WTC11 (cell line): Measurements from ENCODE around the gene MYH11. TPM values are rescaled to one million over a fixed set of nuclear protein-coding genes. Genes with fewer than 3 reads are reported as not detected.

Experiments
- ATAC-seq: fragments of 200-7000 bp; cut with Tn5 transposase; 2 replicates; pipeline ENCODE4 v1.10.0; 2021; ENCODE audit warnings: mild to moderate bottlenecking, moderate library complexity
- CTCF ChIA-PET: fragments of 300-600 bp; sonication (Branson Sonifier 250); formaldehyde crosslinking; loops from one replicate; lab custom pipeline; 2021; ENCODE audit warnings: antibody characterized with exemption; lab: Charles Lee
- POLR2A ChIA-PET: fragments of 350-600 bp; sonication (Branson Sonifier 250); formaldehyde crosslinking; loops from one replicate; lab custom pipeline; 2021; ENCODE audit warnings: antibody characterized with exemption; lab: Charles Lee
- DNase-seq: peaks from one replicate; pipeline ENCODE4 v3.0.0; 2021; ENCODE audit warnings: low spot score
- H3K27ac Mint-ChIP-seq: 2 replicates; pipeline ENCODE4 v1.8.0; 2021; ENCODE audit warnings: mixed read lengths
- H3K27me3 Mint-ChIP-seq: 2 replicates; pipeline ENCODE4 v1.8.0; 2021; ENCODE audit warnings: low read depth, mild to moderate bottlenecking, moderate library complexity, mixed read lengths
- H3K36me3 Mint-ChIP-seq: 2 replicates; pipeline ENCODE4 v1.8.0; 2021; ENCODE audit warnings: mixed read lengths
- H3K4me1 Mint-ChIP-seq: 2 replicates; pipeline ENCODE4 v1.8.0; 2022; ENCODE audit warnings: mixed read lengths
- H3K4me3 Mint-ChIP-seq: 2 replicates; pipeline ENCODE4 v1.8.0; 2021; ENCODE audit warnings: mild to moderate bottlenecking, moderate library complexity, mixed read lengths
- H3K9me3 Mint-ChIP-seq: 2 replicates; pipeline ENCODE4 v1.8.0; 2021; ENCODE audit warnings: mixed read lengths
- CBFB ChIP-seq: sonication (generic); formaldehyde crosslinking; IDR thresholded peaks from 2 replicates; pipeline ENCODE4 v1.8.1; 2022; ENCODE audit warnings: mild to moderate bottlenecking, low read depth, missing genetic modification reagents
- CREB1 ChIP-seq: sonication (generic); formaldehyde crosslinking; IDR thresholded peaks from 2 replicates; pipeline ENCODE4 v1.8.0; 2023; ENCODE audit warnings: mild to moderate bottlenecking, missing genetic modification reagents
- CREM ChIP-seq: sonication (generic); formaldehyde crosslinking; IDR thresholded peaks from 2 replicates; pipeline ENCODE4 v1.8.1; 2022; ENCODE audit warnings: mild to moderate bottlenecking, missing genetic modification reagents, moderate library complexity
- JAZF1 ChIP-seq: fragments of 250-450 bp; sonication (Bioruptor Pico); IDR thresholded peaks from 2 replicates; pipeline ENCODE4 v1.9.0; 2021; ENCODE audit warnings: moderate library complexity, mild to moderate bottlenecking, inconsistent platforms
- KAT7 ChIP-seq: sonication (generic); formaldehyde crosslinking; IDR thresholded peaks from 2 replicates; pipeline ENCODE4 v1.8.1; 2023; ENCODE audit warnings: missing genetic modification reagents, mild to moderate bottlenecking, borderline replicate concordance
- RORB ChIP-seq: fragments of 250-450 bp; sonication (Bioruptor Pico); IDR thresholded peaks from 2 replicates; pipeline ENCODE4 v1.9.0; 2021; ENCODE audit warnings: mild to moderate bottlenecking
- SOX15 ChIP-seq: fragments of 250-450 bp; sonication (Bioruptor Pico); IDR thresholded peaks from 2 replicates; pipeline ENCODE4 v1.9.0; 2021; ENCODE audit warnings: mild to moderate bottlenecking
- ZNF263 ChIP-seq: sonication (generic); formaldehyde crosslinking; IDR thresholded peaks from 2 replicates; pipeline ENCODE4 v1.8.1; 2022; ENCODE audit warnings: low read depth, mild to moderate bottlenecking, moderate library complexity, missing genetic modification reagents
- ZNF317 ChIP-seq: sonication (generic); formaldehyde crosslinking; IDR thresholded peaks from 2 replicates; pipeline ENCODE4 v1.8.1; 2023; ENCODE audit warnings: low read depth, mild to moderate bottlenecking, moderate library complexity, missing genetic modification reagents, borderline replicate concordance
- total RNA-seq: library from RNA; stranded (reverse); gene quantifications from 3 replicates; pipeline ENCODE4 v1.2.3, GENCODE V29; 2021
- TF ChIP-seq, protein P1 (sequence below): fragments of 250-450 bp; sonication (Bioruptor Pico); IDR thresholded peaks from 2 replicates; pipeline ENCODE4 v2.1.2; 2022; ENCODE audit warnings: mild to moderate bottlenecking, moderate library complexity
- TF ChIP-seq, protein P2 (sequence below): sonication (generic); formaldehyde crosslinking; IDR thresholded peaks from 2 replicates; pipeline ENCODE4 v1.8.1; 2022; ENCODE audit warnings: mild to moderate bottlenecking, missing genetic modification reagents, moderate library complexity, borderline replicate concordance
- TF ChIP-seq, protein P3 (sequence below): sonication (generic); formaldehyde crosslinking; IDR thresholded peaks from 2 replicates; pipeline ENCODE4 v1.8.0; 2022; ENCODE audit warnings: mild to moderate bottlenecking, missing genetic modification reagents
- TF ChIP-seq, protein P4 (sequence below): sonication (generic); formaldehyde crosslinking; IDR thresholded peaks from 2 replicates; pipeline ENCODE4 v1.8.1; 2022; ENCODE audit warnings: mild to moderate bottlenecking, moderate library complexity, missing genetic modification reagents
- TF ChIP-seq, protein P5 (sequence below): sonication (generic); formaldehyde crosslinking; IDR thresholded peaks from 2 replicates; pipeline ENCODE4 v1.8.0; 2022; ENCODE audit warnings: mild to moderate bottlenecking, missing genetic modification reagents
- TF ChIP-seq, protein P6 (sequence below): fragments of 250-450 bp; sonication (Bioruptor Pico); IDR thresholded peaks from 2 replicates; pipeline ENCODE4 v1.9.0; 2021; ENCODE audit warnings: mild to moderate bottlenecking
- TF ChIP-seq, protein P7 (sequence below): fragments of 200-600 bp; IDR thresholded peaks from 2 replicates; pipeline ENCODE4 v1.8.0; 2022; ENCODE audit warnings: antibody characterized with exemption
- TF ChIP-seq, protein P8 (sequence below): sonication (generic); formaldehyde crosslinking; IDR thresholded peaks from 2 replicates; pipeline ENCODE4 v1.8.0; 2022; ENCODE audit warnings: missing genetic modification reagents
- TF ChIP-seq, protein P9 (sequence below): fragments of 250-450 bp; sonication (Bioruptor Pico); IDR thresholded peaks from 2 replicates; pipeline ENCODE4 v1.9.0; 2021; ENCODE audit warnings: mild to moderate bottlenecking, borderline replicate concordance
- TF ChIP-seq, protein P10 (sequence below): sonication (generic); formaldehyde crosslinking; IDR thresholded peaks from 2 replicates; pipeline ENCODE4 v1.8.1; 2023; ENCODE audit warnings: mild to moderate bottlenecking, missing genetic modification reagents

Gene MYH11
- total RNA-seq, 1 experiment from 2014 or later: 0.74 TPM

DNA sequence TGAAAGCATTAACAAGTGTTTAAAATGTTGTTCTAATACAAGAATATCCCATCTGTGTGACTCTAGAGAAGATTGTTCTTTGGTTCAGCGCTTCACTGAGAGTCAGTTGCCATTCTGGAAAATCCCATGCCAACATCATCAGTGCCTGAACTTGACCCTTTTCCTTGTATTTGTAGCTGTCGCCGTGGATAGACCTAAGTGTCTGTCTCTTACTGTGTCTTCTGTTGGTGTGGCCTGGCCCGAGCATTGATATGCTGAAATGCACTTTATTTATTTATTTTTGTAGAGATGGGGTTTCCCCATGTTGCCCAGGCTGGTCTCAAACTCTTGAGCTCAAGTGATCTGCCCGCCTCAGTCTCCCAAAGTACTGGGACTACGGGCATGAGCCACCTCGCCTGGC, 76.0 kb downstream of the MYH11 start:
- no peaks in the 10 kb centered on the region for H3K36me3 Mint-ChIP-seq
- ChIA-PET POLR2A (no interaction called here), CTCF (no interaction called here)
- peaks cover 9% of the 10 kb centered on the region for H3K27me3 Mint-ChIP-seq
- no peak overlapping the region for H3K27ac Mint-ChIP-seq
- no peak overlapping the region for H3K4me3 Mint-ChIP-seq
- peaks cover 3% of the 10 kb centered on the region; the same call in 1 of the 2 replicates for H3K4me1 Mint-ChIP-seq
- H3K9me3 Mint-ChIP-seq: no peaks in the 10 kb centered on the region
- no peak for ATAC-seq
- no peak for DNase-seq
- TF ChIP-seq, protein P1, sequence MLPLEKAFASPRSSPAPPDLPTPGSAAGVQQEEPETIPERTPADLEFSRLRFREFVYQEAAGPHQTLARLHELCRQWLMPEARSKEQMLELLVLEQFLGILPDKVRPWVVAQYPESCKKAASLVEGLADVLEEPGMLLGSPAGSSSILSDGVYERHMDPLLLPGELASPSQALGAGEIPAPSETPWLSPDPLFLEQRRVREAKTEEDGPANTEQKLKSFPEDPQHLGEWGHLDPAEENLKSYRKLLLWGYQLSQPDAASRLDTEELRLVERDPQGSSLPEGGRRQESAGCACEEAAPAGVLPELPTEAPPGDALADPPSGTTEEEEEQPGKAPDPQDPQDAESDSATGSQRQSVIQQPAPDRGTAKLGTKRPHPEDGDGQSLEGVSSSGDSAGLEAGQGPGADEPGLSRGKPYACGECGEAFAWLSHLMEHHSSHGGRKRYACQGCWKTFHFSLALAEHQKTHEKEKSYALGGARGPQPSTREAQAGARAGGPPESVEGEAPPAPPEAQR (CRISPR knock-in tag): no peak
- TF ChIP-seq, protein P2, sequence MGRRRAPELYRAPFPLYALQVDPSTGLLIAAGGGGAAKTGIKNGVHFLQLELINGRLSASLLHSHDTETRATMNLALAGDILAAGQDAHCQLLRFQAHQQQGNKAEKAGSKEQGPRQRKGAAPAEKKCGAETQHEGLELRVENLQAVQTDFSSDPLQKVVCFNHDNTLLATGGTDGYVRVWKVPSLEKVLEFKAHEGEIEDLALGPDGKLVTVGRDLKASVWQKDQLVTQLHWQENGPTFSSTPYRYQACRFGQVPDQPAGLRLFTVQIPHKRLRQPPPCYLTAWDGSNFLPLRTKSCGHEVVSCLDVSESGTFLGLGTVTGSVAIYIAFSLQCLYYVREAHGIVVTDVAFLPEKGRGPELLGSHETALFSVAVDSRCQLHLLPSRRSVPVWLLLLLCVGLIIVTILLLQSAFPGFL (CRISPR knock-in tag): no peak
- TF ChIP-seq SOX15 (no peak), CREB1 (CRISPR knock-in tag) (no peak), RORB (CRISPR knock-in tag) (no peak), CREM (CRISPR knock-in tag) (no peak), ZNF317 (no peak), KAT7 (CRISPR knock-in tag) (no peak), JAZF1 (no peak), ZNF263 (CRISPR knock-in tag) (no peak), CBFB (CRISPR knock-in tag) (no peak)
- TF ChIP-seq, protein P3, sequence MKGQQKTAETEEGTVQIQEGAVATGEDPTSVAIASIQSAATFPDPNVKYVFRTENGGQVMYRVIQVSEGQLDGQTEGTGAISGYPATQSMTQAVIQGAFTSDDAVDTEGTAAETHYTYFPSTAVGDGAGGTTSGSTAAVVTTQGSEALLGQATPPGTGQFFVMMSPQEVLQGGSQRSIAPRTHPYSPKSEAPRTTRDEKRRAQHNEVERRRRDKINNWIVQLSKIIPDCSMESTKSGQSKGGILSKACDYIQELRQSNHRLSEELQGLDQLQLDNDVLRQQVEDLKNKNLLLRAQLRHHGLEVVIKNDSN (CRISPR knock-in tag): no peak
- TF ChIP-seq, protein P4, sequence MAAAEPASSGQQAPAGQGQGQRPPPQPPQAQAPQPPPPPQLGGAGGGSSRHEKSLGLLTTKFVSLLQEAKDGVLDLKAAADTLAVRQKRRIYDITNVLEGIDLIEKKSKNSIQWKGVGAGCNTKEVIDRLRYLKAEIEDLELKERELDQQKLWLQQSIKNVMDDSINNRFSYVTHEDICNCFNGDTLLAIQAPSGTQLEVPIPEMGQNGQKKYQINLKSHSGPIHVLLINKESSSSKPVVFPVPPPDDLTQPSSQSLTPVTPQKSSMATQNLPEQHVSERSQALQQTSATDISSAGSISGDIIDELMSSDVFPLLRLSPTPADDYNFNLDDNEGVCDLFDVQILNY (CRISPR knock-in tag): no peak
- TF ChIP-seq, protein P5, sequence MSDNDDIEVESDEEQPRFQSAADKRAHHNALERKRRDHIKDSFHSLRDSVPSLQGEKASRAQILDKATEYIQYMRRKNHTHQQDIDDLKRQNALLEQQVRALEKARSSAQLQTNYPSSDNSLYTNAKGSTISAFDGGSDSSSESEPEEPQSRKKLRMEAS: no peak
- TF ChIP-seq, protein P6, sequence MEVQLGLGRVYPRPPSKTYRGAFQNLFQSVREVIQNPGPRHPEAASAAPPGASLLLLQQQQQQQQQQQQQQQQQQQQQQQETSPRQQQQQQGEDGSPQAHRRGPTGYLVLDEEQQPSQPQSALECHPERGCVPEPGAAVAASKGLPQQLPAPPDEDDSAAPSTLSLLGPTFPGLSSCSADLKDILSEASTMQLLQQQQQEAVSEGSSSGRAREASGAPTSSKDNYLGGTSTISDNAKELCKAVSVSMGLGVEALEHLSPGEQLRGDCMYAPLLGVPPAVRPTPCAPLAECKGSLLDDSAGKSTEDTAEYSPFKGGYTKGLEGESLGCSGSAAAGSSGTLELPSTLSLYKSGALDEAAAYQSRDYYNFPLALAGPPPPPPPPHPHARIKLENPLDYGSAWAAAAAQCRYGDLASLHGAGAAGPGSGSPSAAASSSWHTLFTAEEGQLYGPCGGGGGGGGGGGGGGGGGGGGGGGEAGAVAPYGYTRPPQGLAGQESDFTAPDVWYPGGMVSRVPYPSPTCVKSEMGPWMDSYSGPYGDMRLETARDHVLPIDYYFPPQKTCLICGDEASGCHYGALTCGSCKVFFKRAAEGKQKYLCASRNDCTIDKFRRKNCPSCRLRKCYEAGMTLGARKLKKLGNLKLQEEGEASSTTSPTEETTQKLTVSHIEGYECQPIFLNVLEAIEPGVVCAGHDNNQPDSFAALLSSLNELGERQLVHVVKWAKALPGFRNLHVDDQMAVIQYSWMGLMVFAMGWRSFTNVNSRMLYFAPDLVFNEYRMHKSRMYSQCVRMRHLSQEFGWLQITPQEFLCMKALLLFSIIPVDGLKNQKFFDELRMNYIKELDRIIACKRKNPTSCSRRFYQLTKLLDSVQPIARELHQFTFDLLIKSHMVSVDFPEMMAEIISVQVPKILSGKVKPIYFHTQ: no peak
- TF ChIP-seq, protein P7, sequence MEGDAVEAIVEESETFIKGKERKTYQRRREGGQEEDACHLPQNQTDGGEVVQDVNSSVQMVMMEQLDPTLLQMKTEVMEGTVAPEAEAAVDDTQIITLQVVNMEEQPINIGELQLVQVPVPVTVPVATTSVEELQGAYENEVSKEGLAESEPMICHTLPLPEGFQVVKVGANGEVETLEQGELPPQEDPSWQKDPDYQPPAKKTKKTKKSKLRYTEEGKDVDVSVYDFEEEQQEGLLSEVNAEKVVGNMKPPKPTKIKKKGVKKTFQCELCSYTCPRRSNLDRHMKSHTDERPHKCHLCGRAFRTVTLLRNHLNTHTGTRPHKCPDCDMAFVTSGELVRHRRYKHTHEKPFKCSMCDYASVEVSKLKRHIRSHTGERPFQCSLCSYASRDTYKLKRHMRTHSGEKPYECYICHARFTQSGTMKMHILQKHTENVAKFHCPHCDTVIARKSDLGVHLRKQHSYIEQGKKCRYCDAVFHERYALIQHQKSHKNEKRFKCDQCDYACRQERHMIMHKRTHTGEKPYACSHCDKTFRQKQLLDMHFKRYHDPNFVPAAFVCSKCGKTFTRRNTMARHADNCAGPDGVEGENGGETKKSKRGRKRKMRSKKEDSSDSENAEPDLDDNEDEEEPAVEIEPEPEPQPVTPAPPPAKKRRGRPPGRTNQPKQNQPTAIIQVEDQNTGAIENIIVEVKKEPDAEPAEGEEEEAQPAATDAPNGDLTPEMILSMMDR: no peak
- TF ChIP-seq, protein P8, sequence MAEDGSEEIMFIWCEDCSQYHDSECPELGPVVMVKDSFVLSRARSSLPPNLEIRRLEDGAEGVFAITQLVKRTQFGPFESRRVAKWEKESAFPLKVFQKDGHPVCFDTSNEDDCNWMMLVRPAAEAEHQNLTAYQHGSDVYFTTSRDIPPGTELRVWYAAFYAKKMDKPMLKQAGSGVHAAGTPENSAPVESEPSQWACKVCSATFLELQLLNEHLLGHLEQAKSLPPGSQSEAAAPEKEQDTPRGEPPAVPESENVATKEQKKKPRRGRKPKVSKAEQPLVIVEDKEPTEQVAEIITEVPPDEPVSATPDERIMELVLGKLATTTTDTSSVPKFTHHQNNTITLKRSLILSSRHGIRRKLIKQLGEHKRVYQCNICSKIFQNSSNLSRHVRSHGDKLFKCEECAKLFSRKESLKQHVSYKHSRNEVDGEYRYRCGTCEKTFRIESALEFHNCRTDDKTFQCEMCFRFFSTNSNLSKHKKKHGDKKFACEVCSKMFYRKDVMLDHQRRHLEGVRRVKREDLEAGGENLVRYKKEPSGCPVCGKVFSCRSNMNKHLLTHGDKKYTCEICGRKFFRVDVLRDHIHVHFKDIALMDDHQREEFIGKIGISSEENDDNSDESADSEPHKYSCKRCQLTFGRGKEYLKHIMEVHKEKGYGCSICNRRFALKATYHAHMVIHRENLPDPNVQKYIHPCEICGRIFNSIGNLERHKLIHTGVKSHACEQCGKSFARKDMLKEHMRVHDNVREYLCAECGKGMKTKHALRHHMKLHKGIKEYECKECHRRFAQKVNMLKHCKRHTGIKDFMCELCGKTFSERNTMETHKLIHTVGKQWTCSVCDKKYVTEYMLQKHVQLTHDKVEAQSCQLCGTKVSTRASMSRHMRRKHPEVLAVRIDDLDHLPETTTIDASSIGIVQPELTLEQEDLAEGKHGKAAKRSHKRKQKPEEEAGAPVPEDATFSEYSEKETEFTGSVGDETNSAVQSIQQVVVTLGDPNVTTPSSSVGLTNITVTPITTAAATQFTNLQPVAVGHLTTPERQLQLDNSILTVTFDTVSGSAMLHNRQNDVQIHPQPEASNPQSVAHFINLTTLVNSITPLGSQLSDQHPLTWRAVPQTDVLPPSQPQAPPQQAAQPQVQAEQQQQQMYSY (CRISPR knock-in tag): no peak
- TF ChIP-seq, protein P9, sequence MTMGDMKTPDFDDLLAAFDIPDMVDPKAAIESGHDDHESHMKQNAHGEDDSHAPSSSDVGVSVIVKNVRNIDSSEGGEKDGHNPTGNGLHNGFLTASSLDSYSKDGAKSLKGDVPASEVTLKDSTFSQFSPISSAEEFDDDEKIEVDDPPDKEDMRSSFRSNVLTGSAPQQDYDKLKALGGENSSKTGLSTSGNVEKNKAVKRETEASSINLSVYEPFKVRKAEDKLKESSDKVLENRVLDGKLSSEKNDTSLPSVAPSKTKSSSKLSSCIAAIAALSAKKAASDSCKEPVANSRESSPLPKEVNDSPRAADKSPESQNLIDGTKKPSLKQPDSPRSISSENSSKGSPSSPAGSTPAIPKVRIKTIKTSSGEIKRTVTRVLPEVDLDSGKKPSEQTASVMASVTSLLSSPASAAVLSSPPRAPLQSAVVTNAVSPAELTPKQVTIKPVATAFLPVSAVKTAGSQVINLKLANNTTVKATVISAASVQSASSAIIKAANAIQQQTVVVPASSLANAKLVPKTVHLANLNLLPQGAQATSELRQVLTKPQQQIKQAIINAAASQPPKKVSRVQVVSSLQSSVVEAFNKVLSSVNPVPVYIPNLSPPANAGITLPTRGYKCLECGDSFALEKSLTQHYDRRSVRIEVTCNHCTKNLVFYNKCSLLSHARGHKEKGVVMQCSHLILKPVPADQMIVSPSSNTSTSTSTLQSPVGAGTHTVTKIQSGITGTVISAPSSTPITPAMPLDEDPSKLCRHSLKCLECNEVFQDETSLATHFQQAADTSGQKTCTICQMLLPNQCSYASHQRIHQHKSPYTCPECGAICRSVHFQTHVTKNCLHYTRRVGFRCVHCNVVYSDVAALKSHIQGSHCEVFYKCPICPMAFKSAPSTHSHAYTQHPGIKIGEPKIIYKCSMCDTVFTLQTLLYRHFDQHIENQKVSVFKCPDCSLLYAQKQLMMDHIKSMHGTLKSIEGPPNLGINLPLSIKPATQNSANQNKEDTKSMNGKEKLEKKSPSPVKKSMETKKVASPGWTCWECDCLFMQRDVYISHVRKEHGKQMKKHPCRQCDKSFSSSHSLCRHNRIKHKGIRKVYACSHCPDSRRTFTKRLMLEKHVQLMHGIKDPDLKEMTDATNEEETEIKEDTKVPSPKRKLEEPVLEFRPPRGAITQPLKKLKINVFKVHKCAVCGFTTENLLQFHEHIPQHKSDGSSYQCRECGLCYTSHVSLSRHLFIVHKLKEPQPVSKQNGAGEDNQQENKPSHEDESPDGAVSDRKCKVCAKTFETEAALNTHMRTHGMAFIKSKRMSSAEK (CRISPR knock-in tag): no peak
- TF ChIP-seq, protein P10, sequence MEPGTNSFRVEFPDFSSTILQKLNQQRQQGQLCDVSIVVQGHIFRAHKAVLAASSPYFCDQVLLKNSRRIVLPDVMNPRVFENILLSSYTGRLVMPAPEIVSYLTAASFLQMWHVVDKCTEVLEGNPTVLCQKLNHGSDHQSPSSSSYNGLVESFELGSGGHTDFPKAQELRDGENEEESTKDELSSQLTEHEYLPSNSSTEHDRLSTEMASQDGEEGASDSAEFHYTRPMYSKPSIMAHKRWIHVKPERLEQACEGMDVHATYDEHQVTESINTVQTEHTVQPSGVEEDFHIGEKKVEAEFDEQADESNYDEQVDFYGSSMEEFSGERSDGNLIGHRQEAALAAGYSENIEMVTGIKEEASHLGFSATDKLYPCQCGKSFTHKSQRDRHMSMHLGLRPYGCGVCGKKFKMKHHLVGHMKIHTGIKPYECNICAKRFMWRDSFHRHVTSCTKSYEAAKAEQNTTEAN (CRISPR knock-in tag): no peak
